Stimulated activated CD4-positive, alpha-beta T cell treated with anti-CD3 and anti-CD28 coated beads, TNF-alpha, amount 100 ng/mL, for 48 hours (primary cell): ENCODE data around the gene MTHFR.

Experiments used
- DNase-seq, 3 donors: peaks; one replicate each; pipeline ENCODE4 v3.0.0-alpha.2; 2020; ENCODE audit warnings: low read depth in 3 of 3

MTHFR gene

DNA sequence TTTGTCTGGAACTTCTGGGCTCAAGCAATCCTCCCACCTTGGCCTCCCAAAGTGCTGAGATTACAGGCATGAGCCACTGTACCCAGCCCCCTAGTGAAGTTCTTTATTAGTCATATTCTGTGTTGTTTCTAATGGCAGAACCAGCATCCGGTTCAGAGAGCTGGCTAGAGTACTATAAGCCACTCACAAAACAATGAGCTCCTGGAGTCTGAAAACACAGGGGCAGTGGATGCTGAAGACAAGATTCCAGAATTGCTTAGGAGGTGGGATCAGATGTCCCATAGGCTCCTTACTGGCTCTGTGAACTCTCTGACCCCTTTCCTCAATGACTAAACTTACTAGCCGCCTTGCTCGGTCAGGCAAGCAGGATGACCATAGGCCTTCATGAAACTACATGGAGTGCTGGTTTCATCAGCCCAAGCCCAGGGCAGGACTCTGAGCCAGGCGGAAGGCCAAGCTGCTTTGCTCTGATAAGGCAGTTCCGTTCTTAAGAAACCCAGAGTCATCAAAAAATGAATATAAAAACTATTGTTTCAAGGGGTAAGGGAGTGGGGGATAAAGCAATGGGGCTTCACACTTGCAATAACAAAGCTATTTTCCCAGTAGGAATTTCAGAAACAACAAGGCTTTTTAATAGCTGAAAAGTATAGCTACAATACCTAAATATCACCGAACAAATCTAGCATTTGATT lies 8.1 kb downstream of the MTHFR start:
- no peak for DNase-seq

DNA sequence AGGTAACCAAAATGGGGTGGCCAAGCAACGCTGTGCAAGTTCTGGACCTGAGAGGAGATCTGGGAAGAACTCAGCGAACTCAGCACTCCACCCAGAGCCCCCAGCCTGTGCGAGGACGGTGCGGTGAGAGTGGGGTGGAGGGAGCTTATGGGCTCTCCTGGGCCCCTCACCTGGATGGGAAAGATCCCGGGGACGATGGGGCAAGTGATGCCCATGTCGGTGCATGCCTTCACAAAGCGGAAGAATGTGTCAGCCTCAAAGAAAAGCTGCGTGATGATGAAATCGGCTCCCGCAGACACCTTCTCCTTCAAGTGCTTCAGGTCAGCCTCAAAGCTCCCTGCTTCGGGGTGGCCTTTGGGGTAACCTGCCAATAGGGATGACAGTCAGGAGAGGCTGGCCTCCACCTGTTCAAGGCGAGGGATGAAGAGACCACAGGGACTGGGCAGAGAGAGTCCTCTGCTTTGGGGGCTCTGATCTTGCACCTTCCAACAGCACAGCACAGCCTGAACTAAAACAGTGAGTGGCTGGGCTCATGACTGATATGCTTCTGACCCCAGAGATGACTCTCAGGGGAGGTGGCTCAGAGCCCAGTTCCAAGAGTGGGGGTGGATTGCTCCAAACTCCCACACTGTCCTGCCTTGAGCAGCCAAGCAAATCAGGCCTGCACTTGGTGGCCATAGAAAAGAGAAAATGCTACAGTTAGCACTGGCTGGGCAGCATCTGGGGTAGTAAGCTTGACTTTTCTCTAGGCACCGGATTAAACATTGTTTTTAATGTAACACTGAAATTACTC lies 9.5 kb downstream of the MTHFR start:
- DNase-seq, result no peak

DNA sequence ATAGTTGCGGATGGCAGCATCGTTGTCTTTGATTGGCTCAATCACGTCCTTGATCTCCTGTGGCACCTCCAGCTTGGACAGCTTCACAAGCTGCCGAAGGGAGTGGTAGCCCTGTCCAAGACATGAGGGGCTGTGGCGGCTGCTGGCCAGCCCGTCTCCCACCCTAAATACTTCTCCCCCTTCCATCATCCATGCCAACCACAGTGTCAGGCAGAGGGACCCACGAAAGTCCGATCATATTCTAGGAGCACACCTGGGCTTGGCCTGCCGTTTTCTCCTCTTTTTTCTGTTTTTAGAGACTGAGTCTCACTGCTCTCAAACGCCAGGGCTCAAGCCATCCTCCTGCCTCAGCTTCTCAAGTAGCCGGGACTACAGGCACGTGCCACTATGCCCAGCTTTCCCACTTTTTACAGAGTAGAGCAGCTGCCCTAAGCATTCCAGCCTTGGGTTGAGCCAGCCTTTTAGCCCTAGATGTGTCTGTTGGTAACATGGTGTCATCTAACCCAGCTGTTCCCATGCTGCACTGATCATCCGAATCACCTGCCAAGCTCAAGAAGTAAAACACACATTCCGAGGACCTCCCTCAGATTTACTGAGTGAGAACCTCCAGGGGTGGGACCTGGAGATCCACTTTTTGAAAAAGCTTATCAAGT lies 10.4 kb downstream of the MTHFR start:
- DNase-seq, result no peak

DNA sequence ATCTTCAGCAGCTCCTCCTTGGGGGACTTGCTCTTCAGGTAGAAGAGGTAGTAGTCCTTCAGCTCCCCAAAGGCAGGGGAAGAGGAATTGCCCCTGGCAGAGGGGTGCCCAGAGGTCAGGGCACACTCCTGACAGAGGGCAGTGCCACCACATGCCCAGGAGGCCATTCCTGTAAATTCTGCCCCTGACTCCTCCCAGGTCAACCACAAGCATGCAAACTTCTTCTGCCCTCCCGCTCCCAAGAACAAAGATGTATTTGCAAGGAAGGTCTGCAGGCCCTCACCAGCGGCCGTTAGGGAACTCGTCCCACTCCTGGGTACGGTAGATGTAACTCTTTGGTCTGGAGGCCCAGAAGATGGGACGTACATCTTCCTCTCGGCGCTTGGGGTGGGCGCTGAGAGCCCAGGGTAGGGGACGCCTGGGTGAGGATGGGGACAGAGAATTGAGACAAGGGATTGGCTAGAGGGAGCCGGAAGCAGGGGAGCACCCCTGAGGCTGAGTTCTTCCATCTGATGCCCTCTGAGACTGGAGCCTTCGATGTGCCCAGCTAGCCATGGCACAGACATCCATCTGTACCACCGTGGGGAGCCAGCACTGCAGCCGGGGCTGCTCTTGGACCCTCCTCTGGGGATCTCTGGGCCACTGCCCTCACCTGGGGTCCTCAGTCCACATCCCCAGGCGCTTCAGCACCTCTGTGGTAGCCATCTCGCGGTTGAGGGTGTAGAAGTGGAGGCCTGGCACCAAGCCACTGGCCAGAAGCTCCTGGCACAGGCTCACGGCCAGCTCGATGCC lies 11.1 kb downstream of the MTHFR start:
- DNase-seq, result no peak

DNA sequence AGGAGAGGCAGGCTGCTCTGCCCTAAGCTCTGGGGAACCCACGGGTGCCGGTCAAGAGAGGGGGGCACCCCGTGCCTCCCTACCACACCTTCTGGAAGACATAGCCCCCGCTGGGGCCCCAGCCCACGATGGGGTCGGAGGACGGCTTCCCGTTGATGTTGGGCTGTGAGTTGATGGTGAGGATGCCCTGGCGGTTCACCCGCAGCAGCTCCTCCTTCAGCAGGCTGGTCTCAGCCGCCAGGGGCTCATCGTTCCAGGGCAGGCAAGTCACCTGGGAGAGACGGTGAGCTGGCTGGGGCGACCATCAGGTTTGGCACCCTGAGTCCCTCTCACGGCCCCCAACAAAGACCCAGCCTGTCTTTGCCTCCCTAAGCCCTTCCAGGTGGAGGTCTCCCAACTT lies 11.9 kb downstream of the MTHFR start:
- no peak for DNase-seq

DNA sequence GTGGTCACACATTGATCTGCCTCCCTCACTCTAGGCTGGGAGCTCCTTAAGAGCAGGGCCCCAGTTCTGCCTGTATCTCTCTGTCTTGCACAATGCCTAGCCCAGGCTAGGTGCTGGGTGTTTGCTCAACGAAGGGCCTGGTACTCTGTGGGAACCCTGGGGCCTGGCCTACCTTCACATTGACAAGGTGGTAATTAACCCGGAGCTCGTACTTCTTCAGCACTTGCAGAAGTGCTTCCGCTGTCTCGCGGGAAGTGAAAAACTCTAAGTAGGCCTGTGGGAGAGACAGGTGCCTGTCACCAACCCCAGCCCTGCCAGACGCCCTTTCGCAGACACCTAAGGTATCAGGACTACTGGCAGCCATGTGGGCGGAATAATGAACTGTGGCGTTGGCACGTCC lies 13.7 kb downstream of the MTHFR start:
- DNase-seq, result no peak

DNA sequence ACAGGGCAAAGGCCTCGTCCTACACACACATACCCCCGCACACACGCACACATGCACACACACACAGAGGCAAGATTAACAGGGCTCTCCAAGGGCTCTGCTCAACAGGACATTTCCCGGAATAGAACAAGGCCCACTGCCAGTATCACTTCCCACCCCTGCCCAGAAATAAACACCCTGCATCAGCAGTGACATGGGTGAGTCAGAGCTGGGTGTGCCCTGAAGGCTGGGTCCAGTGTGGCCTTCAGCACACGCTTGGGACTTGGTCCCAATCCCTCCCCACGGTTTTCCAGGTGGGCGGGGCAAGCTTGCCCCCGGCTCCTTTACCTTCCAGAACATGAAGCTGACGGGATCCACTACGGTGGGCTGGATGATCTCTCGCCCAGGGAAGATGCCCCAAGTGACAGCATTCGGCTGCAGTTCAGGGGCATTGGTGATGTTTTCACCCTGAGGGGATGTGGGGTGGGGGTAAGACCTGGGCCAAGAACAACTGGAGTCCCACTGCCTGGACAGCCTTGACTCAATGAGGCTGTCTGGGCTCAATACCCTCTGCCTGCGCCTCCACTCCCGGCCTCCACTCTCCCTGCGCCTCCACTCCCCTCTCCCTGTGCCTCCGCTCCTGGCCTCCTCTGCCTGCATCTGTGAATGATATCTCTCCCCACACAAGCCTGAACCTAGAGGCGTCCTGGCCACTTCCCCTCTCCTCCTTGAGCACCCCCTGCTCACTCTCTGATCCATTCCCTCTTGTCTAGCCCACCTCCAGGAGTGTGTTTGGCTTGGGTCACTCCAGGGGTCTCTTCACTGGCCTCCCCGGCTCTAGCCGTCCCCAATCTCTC lies 14.7 kb downstream of the MTHFR start:
- no peak for DNase-seq

DNA sequence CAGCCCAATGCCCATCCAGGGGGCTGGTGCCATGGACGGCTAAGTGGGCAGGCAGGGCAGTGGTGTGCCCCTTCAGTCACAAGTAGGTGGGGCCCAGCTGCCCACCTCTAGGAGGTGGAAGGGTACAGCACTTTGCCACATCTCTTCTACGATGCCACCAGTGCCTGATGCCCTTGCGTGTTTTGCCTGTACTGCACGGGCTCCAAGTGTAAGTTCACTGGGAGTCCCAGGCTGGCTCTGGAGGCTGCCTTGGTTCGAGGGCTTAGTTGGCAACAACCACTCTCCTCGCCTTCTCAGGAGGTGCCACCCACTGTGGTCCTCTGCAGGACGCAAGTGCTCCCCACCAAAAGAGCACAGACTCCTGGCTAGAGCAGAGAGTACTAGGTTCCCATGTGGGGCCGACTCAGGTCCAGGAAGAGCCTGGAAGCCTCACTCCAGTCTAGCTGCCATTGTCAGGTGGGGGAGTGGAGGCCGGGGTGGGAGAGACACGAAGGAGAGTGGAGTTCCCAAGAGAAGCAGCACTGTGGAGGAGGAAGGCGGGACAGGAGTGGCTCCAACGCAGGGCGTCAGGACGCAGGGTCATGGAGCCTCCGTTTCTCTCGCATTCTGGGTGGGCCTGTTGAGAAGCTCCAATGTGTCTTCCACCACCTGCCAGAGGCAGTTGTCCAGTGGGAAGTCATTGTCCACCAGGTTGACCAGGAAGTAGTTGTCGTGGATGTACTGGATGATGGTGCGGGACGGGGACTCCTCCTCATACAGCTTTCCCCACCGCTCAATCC lies 15.5 kb downstream of the MTHFR start:
- no peak for DNase-seq

DNA sequence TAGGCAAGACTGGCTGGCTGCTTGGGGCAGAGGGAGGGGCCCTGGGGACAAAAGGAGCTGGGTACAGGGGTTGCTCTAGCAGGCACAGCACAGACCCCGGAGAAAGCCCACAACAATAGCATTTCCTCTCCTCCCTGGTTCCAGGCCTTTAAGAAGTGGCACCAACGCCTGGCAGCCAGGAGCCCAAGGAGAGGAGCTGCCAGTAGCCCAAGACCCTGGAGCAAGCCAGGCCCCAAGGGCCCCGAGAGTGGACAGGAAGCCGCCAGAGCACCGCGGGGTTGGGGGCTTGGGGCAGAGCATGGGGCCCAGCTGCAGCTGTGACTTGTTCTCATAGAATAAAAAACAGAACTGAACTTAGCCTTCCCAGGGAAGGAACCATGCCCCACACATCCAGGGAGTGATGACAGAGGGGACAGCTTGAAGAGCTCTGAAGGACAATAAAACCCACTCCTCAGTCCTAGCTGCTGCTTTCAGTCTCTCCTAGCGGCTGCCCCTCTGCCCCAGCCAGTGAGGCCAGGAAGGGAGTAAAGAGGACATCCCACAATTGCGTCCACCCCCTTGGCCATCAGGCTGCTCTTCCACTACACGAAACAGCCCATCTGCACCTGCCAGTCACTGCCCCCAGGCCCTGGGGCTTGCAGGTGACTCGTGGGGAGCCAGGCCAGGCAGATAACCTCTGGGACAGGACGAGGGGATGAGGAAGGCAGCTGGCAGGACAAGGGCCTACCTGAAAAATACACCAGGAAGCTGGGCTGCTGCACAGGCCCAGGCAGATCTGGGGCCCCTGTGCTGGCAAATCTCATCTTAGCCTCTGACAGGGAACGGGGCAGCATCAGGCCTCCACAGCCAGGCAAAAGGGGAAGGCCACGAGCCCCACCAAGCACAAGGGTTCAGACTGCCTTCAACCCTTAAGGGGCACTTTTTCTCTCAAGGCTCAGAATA lies 16.4 kb downstream of the MTHFR start:
- DNase-seq, result no peak

DNA sequence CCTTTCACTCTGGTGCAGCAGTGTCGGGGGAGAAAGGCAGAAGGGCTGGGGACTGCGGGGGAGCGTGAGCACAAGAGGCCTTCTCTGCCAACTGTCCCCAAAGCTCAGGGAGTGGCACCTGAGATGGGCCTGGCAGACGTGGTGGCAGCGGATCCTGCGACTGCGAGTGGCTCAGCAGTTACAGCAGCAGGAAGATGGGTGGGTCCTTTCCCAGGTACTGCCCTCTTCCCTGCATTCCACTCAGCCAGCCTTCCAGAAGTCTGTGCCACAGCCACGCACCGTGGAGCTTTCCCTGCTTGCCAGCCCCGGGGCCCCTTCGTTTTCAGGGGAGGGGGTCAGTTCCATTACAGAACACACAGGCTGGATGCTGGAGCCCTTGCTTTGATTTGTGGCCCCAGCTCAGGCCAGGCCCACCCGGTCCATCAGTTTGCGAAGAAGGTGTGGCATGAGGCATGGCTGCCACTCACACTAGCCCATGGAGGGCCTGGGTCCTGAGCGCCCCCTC lies 17.2 kb downstream of the MTHFR start:
- DNase-seq, result no peak

DNA sequence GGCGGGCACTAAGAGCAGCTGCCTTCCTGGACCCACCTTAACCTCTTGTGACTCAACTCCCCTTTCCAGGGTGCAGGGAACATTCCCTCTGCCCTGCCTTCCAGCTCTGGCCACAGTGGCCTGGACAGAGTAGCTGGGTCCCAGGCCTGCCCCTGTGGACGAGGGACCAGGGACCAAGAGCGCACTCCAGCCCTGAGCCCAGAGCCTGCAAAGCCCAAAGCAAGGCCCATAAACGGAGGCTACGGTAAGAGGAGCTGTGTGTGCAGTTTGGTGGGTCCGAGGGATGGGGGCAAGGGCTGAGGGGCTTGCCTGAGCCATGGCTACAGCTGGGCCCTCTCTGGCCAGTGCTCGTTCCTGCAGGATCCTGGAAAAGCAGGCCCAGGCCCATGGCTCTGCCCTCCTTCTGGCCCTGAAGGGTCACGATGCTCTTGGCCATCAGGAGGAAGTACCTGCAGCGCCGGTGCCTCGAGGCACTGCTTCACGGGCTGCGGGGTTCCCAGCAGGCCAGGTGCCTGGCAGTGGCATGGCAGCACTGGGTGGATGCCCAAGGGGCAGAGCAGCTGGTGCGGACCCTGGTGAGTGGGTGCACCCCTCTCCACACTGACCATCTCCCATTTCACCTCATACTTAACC lies 17.8 kb downstream of the MTHFR start:
- DNase-seq, result no peak

DNA sequence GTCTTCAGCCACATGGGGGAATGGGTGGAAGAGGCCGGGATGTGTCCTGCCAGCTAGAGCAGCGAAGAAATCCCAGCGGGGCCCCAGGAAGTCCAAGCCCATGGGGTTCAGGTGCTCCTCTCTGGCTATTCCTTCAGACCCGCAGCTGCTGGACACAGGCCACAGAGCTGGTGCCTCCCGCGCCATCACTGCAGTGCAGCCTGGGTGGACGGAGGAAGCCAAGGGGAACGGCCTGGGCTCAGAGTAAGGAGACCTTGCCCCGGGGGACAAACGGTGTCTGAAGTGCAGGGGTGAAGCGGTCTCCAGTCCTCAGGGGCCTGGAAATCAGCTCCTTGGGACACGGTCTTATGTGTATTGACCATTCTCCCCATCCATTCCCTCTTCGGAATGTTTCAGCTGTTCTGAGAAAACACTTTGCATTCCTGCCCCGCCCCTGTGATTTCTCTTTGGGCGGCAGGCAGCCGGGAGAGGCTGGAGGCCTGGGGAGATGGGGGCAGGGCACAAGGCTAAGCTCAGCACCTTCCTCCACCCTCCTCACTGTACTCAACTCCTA lies 18.4 kb downstream of the MTHFR start:
- no peak for DNase-seq

DNA sequence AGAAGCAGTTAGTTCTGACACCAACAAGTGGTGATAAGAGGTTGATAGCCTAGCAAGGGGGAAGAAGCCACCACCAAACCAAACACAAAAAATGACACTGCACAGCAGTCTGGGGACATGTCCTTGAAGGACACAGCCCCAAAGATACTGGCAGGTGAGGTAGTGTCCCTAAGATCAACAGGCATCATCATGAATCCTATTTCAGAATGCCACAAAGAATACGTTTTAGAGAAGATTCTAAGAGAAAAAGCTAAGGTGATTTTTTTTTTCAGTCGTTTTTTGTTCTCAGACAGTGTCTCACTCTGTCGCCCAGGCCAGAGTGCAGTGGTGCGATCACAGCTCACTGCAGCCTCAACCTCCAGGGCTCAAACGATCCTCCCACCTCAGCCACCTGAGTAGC lies 19.6 kb downstream of the MTHFR start:
- DNase-seq, result no peak

DNA sequence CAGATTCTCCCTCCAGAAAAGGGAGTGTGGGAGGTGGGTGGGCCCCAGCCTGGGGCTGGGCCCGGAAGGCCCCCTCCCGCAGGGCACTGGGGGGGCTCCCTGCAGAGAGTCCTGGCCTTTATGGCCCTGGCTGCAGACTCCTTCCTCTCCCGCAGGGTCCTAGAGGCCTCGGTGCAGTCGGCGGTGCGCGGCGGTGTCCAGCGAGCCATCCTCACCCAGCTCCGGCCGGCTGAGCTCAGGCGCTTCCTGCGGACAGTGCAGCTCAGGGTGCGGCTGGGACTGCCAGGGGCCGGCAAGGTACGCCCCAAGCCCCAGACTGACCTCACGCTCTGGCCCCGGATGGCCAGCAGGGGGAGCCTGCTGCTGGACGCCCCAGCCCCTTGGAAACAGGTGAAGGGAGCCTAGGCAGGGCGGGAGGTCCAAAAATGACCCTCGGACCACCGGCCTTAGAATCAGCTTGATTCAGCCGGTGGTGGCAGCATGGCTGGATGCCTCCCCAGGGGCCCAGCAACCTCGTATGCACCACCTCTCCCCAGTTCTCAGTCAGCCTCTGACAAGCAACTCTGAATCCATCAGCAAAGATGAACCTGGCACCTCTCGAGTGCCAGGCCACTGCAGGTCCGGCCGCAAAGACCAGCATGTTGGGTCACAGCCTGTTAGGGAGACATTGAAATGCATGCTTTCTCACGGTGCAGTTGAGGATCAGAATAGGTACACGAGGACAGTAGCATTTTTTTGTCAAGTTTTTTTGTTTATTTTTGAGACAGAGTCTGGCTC lies 20.6 kb downstream of the MTHFR start:
- peak in 2 of 3 donors; percentile 24 to 28 for DNase-seq

DNA sequence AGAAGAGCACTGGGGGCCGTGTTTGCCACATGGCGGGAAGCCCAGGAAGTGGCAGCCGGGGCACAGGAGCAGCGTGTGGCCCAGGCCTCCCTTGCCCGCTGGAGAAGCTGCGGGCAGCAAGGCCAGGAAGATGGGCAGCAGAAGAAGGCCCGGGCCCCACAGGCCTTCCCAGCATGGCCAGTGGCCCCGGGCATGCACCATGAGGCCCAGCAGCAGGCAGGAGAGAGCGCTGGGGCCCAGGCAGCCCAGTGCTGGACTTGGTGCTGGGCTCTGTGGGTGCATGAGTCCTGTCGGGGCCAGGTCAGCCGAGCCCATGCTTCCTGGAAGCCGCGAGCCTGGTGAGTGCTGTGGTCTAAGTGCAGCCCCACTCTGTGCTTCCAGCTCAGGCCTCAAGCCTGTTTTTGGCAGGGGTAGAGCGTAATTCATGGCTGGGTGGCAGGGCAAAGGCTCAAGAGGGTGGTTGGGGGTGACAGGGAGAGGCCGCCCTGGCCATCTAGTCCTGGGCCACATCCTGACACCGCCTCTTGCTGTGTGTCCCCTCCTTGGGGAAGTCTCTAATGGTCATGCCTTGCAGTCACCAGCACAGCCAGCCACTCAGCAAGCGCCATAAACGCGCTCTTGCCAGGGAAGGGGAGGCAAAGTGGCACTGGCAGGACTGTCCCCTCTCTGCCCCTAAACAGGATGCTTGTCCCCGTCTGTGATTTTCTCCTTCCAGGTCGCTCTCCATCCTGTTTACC lies 21.3 kb downstream of the MTHFR start:
- no peak for DNase-seq

DNA sequence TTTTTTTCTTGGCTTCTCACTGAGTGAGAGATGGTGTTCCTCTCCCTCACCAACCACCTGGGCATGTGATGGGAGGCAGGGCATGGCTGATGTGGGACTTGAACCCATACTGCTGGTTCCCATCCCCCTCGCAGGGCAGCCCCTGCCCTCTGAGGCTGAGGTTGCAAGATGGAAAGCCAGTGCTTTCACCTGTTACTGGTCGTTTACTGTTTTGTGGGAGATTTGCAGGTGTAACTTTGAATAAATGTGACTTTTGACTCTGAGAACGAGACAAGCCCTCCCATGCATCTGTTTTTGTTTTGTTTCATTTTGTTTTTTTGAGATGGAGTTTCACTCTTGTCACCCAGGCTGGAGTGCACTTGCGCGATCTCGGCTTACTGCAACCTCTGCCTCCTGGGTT lies 22.2 kb downstream of the MTHFR start:
- no peak for DNase-seq
